SK-N-SH treated with all-trans-retinoic acid at 6 μM for 48 hours (cell line): ENCODE measurements around the gene EXOC4.

Source experiments
- ATAC-seq: fragments of 200-7000 bp; cut with Tn5 transposase; 3 replicates; pipeline ENCODE4 v1.9.1; 2020; ENCODE audit warnings: mild to moderate bottlenecking, moderate library complexity
- ARNTL ChIP-seq: fragments of 450-650 bp; formaldehyde crosslinking; IDR thresholded peaks from 2 replicates; pipeline ENCODE4 v1.5.0; 2020; ENCODE audit warnings: low read depth, mild to moderate bottlenecking, moderate library complexity, borderline replicate concordance
- CSDC2 ChIP-seq: fragments of 250-450 bp; sonication (Bioruptor Pico); IDR thresholded peaks from 2 replicates; pipeline ENCODE4 v1.5.0; 2020; ENCODE audit warnings: mild to moderate bottlenecking, moderate library complexity
- ESRRG ChIP-seq: fragments of 250-450 bp; sonication (Bioruptor Pico); IDR thresholded peaks from 2 replicates; pipeline ENCODE4 v1.6.1; 2021; ENCODE audit warnings: mild to moderate bottlenecking
- GLIS3 ChIP-seq: fragments of 250-450 bp; sonication (Bioruptor Pico); IDR thresholded peaks from 2 replicates; pipeline ENCODE4 v1.5.0; 2020; ENCODE audit warnings: mild to moderate bottlenecking, moderate library complexity
- ISL1 ChIP-seq: fragments of 250-450 bp; sonication (Bioruptor Pico); IDR thresholded peaks from 2 replicates; pipeline ENCODE4 v2.1.2; 2022; ENCODE audit warnings: mild to moderate bottlenecking, moderate library complexity
- PATZ1 ChIP-seq: fragments of 250-450 bp; sonication (Bioruptor Pico); IDR thresholded peaks from 2 replicates; pipeline ENCODE4 v1.8.0; 2020; ENCODE audit warnings: mild to moderate bottlenecking, moderate library complexity, borderline replicate concordance
- PPARA ChIP-seq: fragments of 250-450 bp; sonication (Bioruptor Pico); IDR thresholded peaks from 2 replicates; pipeline ENCODE4 v1.5.0; 2020; ENCODE audit warnings: mild to moderate bottlenecking, borderline replicate concordance
- RARB ChIP-seq: fragments of 250-450 bp; sonication (Bioruptor Pico); IDR thresholded peaks from 2 replicates; pipeline ENCODE4 v1.8.0; 2021; ENCODE audit warnings: mild to moderate bottlenecking, moderate library complexity
- SNAI2 ChIP-seq: fragments of 250-450 bp; sonication (Bioruptor Pico); IDR thresholded peaks from 2 replicates; pipeline ENCODE4 v1.5.0; 2020; ENCODE audit warnings: mild to moderate bottlenecking, moderate library complexity
- TCF4 ChIP-seq: fragments of 250-450 bp; sonication (Bioruptor Pico); IDR thresholded peaks from 2 replicates; pipeline ENCODE4 v1.8.0; 2021; ENCODE audit warnings: mild to moderate bottlenecking, moderate library complexity, borderline replicate concordance
- TOX ChIP-seq: fragments of 250-450 bp; sonication (Bioruptor Pico); IDR thresholded peaks from 2 replicates; pipeline ENCODE4 v1.8.0; 2021; ENCODE audit warnings: mild to moderate bottlenecking, moderate library complexity, borderline replicate concordance
- ZC3H10 ChIP-seq: fragments of 250-450 bp; sonication (Bioruptor Pico); IDR thresholded peaks from 2 replicates; pipeline ENCODE4 v1.5.1; 2021; ENCODE audit warnings: mild to moderate bottlenecking, moderate library complexity
- ZFP30 ChIP-seq: fragments of 450-650 bp; formaldehyde crosslinking; IDR thresholded peaks from 2 replicates; pipeline ENCODE4 v1.5.0; 2022; ENCODE audit warnings: mild to moderate bottlenecking, moderate library complexity
- ZNF565 ChIP-seq: fragments of 450-650 bp; formaldehyde crosslinking; conservative IDR thresholded peaks from 2 replicates; pipeline ENCODE4 v1.5.0; 2020; ENCODE audit warnings: low read depth, mild to moderate bottlenecking, moderate library complexity
- ZNF70 ChIP-seq: fragments of 450-650 bp; formaldehyde crosslinking; IDR thresholded peaks from 2 replicates; pipeline ENCODE4 v1.5.0; 2020; ENCODE audit warnings: mild to moderate bottlenecking, moderate library complexity
- ZNF8 ChIP-seq: fragments of 450-650 bp; formaldehyde crosslinking; IDR thresholded peaks from 2 replicates; pipeline ENCODE4 v1.5.0; 2020; ENCODE audit warnings: mild to moderate bottlenecking, moderate library complexity
- TF ChIP-seq, protein P1 (sequence below): fragments of 250-450 bp; sonication (Bioruptor Pico); IDR thresholded peaks from 2 replicates; pipeline ENCODE4 v1.5.1; 2021; ENCODE audit warnings: mild to moderate bottlenecking, moderate library complexity
- TF ChIP-seq, protein P2 (sequence below): fragments of 250-450 bp; sonication (Bioruptor Pico); IDR thresholded peaks from 2 replicates; pipeline ENCODE4 v1.8.0; 2021; ENCODE audit warnings: low read depth, mild to moderate bottlenecking, moderate library complexity, borderline replicate concordance
- TF ChIP-seq, protein P3 (sequence below): fragments of 250-450 bp; sonication (Bioruptor Pico); IDR thresholded peaks from 2 replicates; pipeline ENCODE4 v1.5.0; 2020; ENCODE audit warnings: mild to moderate bottlenecking, moderate library complexity

The EXOC4 gene

GRCh38 chr7:133314084-133314483 is 61.2 kb downstream of the EXOC4 start:
- no peak for TF ChIP-seq ISL1
- TF ChIP-seq PPARA (CRISPR knock-in tag) = no peak
- TF ChIP-seq PATZ1 (CRISPR knock-in tag) = no peak
- TF ChIP-seq ZNF70 (CRISPR knock-in tag) = no peak
- TF ChIP-seq ARNTL (CRISPR knock-in tag) = no peak
- TF ChIP-seq, protein P1, sequence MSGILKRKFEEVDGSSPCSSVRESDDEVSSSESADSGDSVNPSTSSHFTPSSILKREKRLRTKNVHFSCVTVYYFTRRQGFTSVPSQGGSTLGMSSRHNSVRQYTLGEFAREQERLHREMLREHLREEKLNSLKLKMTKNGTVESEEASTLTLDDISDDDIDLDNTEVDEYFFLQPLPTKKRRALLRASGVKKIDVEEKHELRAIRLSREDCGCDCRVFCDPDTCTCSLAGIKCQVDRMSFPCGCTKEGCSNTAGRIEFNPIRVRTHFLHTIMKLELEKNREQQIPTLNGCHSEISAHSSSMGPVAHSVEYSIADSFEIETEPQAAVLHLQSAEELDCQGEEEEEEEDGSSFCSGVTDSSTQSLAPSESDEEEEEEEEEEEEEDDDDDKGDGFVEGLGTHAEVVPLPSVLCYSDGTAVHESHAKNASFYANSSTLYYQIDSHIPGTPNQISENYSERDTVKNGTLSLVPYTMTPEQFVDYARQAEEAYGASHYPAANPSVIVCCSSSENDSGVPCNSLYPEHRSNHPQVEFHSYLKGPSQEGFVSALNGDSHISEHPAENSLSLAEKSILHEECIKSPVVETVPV (CRISPR knock-in tag) = no peak
- TF ChIP-seq, protein P2, sequence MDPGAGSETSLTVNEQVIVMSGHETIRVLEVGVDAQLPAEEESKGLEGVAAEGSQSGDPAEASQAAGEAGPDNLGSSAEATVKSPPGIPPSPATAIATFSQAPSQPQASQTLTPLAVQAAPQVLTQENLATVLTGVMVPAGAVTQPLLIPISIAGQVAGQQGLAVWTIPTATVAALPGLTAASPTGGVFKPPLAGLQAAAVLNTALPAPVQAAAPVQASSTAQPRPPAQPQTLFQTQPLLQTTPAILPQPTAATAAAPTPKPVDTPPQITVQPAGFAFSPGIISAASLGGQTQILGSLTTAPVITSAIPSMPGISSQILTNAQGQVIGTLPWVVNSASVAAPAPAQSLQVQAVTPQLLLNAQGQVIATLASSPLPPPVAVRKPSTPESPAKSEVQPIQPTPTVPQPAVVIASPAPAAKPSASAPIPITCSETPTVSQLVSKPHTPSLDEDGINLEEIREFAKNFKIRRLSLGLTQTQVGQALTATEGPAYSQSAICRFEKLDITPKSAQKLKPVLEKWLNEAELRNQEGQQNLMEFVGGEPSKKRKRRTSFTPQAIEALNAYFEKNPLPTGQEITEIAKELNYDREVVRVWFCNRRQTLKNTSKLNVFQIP (CRISPR knock-in tag) = no peak
- no peak for TF ChIP-seq TCF4 (CRISPR knock-in tag)
- TF ChIP-seq ZNF565 (CRISPR knock-in tag) = no peak
- no peak for TF ChIP-seq ZC3H10 (CRISPR knock-in tag)
- TF ChIP-seq, protein P3, sequence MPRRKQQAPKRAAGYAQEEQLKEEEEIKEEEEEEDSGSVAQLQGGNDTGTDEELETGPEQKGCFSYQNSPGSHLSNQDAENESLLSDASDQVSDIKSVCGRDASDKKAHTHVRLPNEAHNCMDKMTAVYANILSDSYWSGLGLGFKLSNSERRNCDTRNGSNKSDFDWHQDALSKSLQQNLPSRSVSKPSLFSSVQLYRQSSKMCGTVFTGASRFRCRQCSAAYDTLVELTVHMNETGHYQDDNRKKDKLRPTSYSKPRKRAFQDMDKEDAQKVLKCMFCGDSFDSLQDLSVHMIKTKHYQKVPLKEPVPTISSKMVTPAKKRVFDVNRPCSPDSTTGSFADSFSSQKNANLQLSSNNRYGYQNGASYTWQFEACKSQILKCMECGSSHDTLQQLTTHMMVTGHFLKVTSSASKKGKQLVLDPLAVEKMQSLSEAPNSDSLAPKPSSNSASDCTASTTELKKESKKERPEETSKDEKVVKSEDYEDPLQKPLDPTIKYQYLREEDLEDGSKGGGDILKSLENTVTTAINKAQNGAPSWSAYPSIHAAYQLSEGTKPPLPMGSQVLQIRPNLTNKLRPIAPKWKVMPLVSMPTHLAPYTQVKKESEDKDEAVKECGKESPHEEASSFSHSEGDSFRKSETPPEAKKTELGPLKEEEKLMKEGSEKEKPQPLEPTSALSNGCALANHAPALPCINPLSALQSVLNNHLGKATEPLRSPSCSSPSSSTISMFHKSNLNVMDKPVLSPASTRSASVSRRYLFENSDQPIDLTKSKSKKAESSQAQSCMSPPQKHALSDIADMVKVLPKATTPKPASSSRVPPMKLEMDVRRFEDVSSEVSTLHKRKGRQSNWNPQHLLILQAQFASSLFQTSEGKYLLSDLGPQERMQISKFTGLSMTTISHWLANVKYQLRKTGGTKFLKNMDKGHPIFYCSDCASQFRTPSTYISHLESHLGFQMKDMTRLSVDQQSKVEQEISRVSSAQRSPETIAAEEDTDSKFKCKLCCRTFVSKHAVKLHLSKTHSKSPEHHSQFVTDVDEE = no peak
- TF ChIP-seq ZNF8 = no peak
- TF ChIP-seq CSDC2 (CRISPR knock-in tag) = no peak
- ATAC-seq = no peak

GRCh38 chr7:133315332-133316040 is 62.6 kb downstream of the EXOC4 start:
- TF ChIP-seq TCF4 (CRISPR knock-in tag) (peak; percentile 52; the same call in 1 of the 2 replicates), ISL1 (peak; percentile 88), GLIS3 (CRISPR knock-in tag) (no peak)
- peak; percentile 94 for ATAC-seq

DNA sequence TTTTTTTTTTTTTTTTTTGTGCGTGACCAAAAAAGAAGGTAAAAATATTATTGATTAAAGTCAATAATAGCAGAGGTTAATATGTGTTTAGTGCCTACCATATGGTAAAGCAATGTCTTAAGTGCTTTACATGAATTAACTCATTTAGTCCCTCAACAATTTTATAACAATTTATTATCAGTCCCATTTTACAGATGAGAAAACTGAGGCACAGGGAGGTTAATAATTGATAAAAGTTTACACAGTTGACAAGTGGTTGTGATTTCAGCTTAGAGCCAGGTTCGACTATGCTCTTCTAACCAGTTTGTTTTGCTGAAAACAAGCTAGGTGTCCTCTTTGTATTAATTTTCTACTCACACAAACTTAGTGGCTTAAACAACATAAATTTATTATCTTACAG is 67.0 kb downstream of the EXOC4 start:
- ATAC-seq = no peak
- no peak for TF ChIP-seq SNAI2 (CRISPR knock-in tag)
- TF ChIP-seq ISL1 = no peak

DNA sequence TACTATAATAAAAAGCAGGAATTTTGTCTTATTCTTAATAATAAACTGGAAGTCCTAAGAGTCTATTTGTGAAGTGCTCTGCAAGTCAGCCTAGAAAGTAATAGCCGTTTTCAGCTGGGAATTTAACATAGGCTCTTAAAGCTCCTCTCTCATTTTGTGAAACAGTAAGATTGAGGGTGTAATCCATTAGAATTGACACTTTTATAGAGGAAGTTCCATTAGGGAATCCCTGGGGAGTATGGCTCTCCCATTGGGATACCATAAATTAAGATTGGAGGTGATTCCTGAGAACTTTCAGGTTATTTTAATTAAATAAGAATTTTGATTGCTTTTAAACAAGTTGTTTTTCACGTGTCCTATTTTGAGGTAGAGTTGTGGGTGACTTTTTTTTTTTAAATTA is 68.0 kb downstream of the EXOC4 start:
- ATAC-seq = no peak
- TF ChIP-seq ZNF8 (no peak), RARB (CRISPR knock-in tag) (no peak), CSDC2 (CRISPR knock-in tag) (no peak), ZNF565 (CRISPR knock-in tag) (no peak), ZFP30 (CRISPR knock-in tag) (no peak), PATZ1 (CRISPR knock-in tag) (no peak), TOX (CRISPR knock-in tag) (no peak), ESRRG (no peak), TCF4 (CRISPR knock-in tag) (no peak)
- TF ChIP-seq, protein P3 = no peak
- TF ChIP-seq, protein P2 (CRISPR knock-in tag) = no peak
